HEK293T (cell line): ENCODE results near the gene SNAPC4.

Experiments
- ARNT ChIP-seq: fragments of 450-650 bp; IDR thresholded peaks from 2 replicates; pipeline ENCODE4 v1.6.1; 2017; ENCODE audit warnings: mild to moderate bottlenecking
- BHLHE40 ChIP-seq: fragments of 450-650 bp; IDR thresholded peaks from 2 replicates; pipeline ENCODE4 v1.6.1; 2016; ENCODE audit warnings: mild to moderate bottlenecking, moderate library complexity, borderline replicate concordance
- ELF4 ChIP-seq: fragments of 450-650 bp; IDR thresholded peaks from 2 replicates; pipeline ENCODE4 v1.6.1; 2017; ENCODE audit warnings: antibody characterized with exemption
- FOXA1 ChIP-seq: fragments of 450-650 bp; IDR thresholded peaks from 2 replicates; pipeline ENCODE4 v1.6.1; 2016; ENCODE audit warnings: mild to moderate bottlenecking
- FOXK2 ChIP-seq: fragments of 450-650 bp; IDR thresholded peaks from 2 replicates; pipeline ENCODE4 v1.6.1; 2016; ENCODE audit warnings: mild to moderate bottlenecking
- HDGF ChIP-seq: fragments of 450-650 bp; IDR thresholded peaks from 2 replicates; pipeline ENCODE4 v1.6.1; 2017; ENCODE audit warnings: antibody characterized with exemption, borderline replicate concordance
- NFRKB ChIP-seq: fragments of 450-650 bp; IDR thresholded peaks from 2 replicates; pipeline ENCODE4 v1.6.1; 2016; ENCODE audit warnings: mild to moderate bottlenecking, moderate library complexity
- PKNOX1 ChIP-seq: fragments of 450-650 bp; IDR thresholded peaks from 2 replicates; pipeline ENCODE4 v1.6.1; 2016
- SP1 ChIP-seq: fragments of 450-650 bp; IDR thresholded peaks from 2 replicates; pipeline ENCODE4 v1.6.1; 2017
- SUZ12 ChIP-seq: fragments of 450-650 bp; IDR thresholded peaks from 2 replicates; pipeline ENCODE4 v1.6.1; 2016; ENCODE audit warnings: mild to moderate bottlenecking
- ZNF384 ChIP-seq: fragments of 450-650 bp; IDR thresholded peaks from 2 replicates; pipeline ENCODE4 v1.6.1; 2016

- no peak for TF ChIP-seq HDGF
- TF ChIP-seq ZNF384, result no peak
- TF ChIP-seq SUZ12, result no peak
- TF ChIP-seq BHLHE40, result no peak
- no peak for TF ChIP-seq ARNT
- no peak for TF ChIP-seq SP1
- TF ChIP-seq FOXK2, result no peak
- TF ChIP-seq NFRKB, result no peak
- TF ChIP-seq ELF4, result no peak
- TF ChIP-seq PKNOX1, result no peak
- no peak for TF ChIP-seq FOXA1
Observed at GRCh38 chr9:136368190-136368589, 31.8 kb downstream of the SNAPC4 start.
